Loucy (cell line): ENCODE data around the gene KCNN3.

Experiments
- H2AFZ ChIP-seq: fragments of 200-600 bp; sonication (generic); 2 replicates; pipeline ENCODE4 v1.6.0; 2016; ENCODE audit warnings: antibody characterized with exemption, mild to moderate bottlenecking, low read length, moderate library complexity
- H3F3A ChIP-seq: fragments of 200-600 bp; 2 replicates; pipeline ENCODE4 v1.6.0; 2016; ENCODE audit warnings: antibody characterized with exemption, low read depth, mild to moderate bottlenecking
- H3K27me3 ChIP-seq: fragments of 200-600 bp; sonication (generic); 2 replicates; pipeline ENCODE4 v1.6.1; 2014; ENCODE audit warnings: low read length, mild to moderate bottlenecking; ENCODE audit not compliant: insufficient read depth, poor library complexity, severe bottlenecking
- H3K36me3 ChIP-seq: fragments of 200-600 bp; sonication (generic); 2 replicates; pipeline ENCODE4 v1.6.1; 2016; ENCODE audit warnings: low read length; ENCODE audit not compliant: insufficient read depth
- H3K4me1 ChIP-seq: fragments of 200-600 bp; sonication (generic); 2 replicates; pipeline ENCODE4 v1.5.1; 2014; ENCODE audit warnings: low read length, mild to moderate bottlenecking; ENCODE audit not compliant: insufficient read depth, poor library complexity, severe bottlenecking
- H3K4me2 ChIP-seq: fragments of 200-600 bp; sonication (generic); 2 replicates; pipeline ENCODE4 v1.6.0; 2014; ENCODE audit warnings: antibody characterized with exemption, low read length, low read depth, mild to moderate bottlenecking; ENCODE audit not compliant: poor library complexity, severe bottlenecking
- H3K4me3 ChIP-seq: fragments of 200-600 bp; sonication (generic); 2 replicates; pipeline ENCODE4 v1.5.1; 2014; ENCODE audit warnings: low read length, mild to moderate bottlenecking, mixed read lengths; ENCODE audit not compliant: poor library complexity, severe bottlenecking
- H3K79me2 ChIP-seq: fragments of 200-600 bp; sonication (generic); 2 replicates; pipeline ENCODE4 v1.6.1; 2014; ENCODE audit warnings: low read length; ENCODE audit not compliant: insufficient read depth
- H3K9ac ChIP-seq: fragments of 200-600 bp; sonication (generic); 2 replicates; pipeline ENCODE4 v1.6.0; 2014; ENCODE audit warnings: mild to moderate bottlenecking, low read depth, low read length, moderate library complexity; ENCODE audit not compliant: poor library complexity, severe bottlenecking
- H3K9me2 ChIP-seq: fragments of 200-600 bp; sonication (generic); replicated peaks from 2 replicates; pipeline ENCODE4 v1.6.1; 2016; ENCODE audit warnings: low read depth, low read length, mixed read lengths
- H3K9me3 ChIP-seq: fragments of 200-600 bp; sonication (generic); 2 replicates; pipeline ENCODE4 v1.6.1; 2014; ENCODE audit warnings: mild to moderate bottlenecking, antibody characterized with exemption, low read length, low read depth; ENCODE audit not compliant: insufficient read depth
- H4K20me1 ChIP-seq: fragments of 200-600 bp; sonication (generic); 2 replicates; pipeline ENCODE4 v1.6.0; 2014; ENCODE audit warnings: antibody characterized with exemption, low read length, mild to moderate bottlenecking; ENCODE audit not compliant: insufficient read depth, poor library complexity, severe bottlenecking
- EZH2phosphoT487 ChIP-seq: fragments of 200-600 bp; IDR thresholded peaks from 2 replicates; pipeline ENCODE4 v1.6.1; 2018; ENCODE audit warnings: antibody characterized with exemption, mild to moderate bottlenecking, moderate library complexity, borderline replicate concordance
- TF ChIP-seq, protein P1 (sequence below): fragments of 200-600 bp; sonication (generic); conservative IDR thresholded peaks from 2 replicates; pipeline ENCODE4 v1.5.1; 2014; ENCODE audit warnings: mild to moderate bottlenecking, antibody characterized with exemption, low read length

The KCNN3 gene

DNA sequence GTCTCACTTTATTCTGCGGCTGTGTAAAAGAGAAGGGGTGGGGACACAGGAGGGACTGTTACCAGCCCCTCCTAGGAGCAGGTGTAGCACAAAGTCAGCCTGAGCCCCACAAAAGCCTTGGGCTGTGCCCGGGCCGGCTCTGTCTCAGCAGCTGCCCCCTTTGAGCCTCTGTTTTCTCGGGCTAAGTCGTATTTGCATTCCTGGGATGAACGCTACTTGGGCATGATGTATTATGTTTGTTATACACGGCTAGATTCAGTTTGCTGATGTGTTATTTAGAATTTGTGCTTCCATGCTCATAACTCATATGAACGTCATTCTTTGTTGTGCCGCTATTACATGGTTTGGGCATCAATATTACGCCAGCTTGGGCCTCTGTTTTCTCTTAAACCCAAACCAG, 47.8 kb downstream of the KCNN3 start:
- Histone ChIP-seq H3K4me3 (no peak overlapping the region), H3K27me3 (no peaks in the 10 kb centered on the region), H3K9ac (no peak overlapping the region), H3K4me2 (no peak overlapping the region), H3K9me3 (no peaks in the 10 kb centered on the region), H3K79me2 (no peaks in the 10 kb centered on the region), H2AFZ (no peak overlapping the region), H3K9me2 (no peaks in the 10 kb centered on the region), H3F3A (no peaks in the 10 kb centered on the region), H4K20me1 (no peaks in the 10 kb centered on the region), H3K36me3 (no peaks in the 10 kb centered on the region), H3K4me1 (peaks cover 9% of the 10 kb centered on the region)
- no peak for TF ChIP-seq EZH2phosphoT487
- TF ChIP-seq, protein P1, sequence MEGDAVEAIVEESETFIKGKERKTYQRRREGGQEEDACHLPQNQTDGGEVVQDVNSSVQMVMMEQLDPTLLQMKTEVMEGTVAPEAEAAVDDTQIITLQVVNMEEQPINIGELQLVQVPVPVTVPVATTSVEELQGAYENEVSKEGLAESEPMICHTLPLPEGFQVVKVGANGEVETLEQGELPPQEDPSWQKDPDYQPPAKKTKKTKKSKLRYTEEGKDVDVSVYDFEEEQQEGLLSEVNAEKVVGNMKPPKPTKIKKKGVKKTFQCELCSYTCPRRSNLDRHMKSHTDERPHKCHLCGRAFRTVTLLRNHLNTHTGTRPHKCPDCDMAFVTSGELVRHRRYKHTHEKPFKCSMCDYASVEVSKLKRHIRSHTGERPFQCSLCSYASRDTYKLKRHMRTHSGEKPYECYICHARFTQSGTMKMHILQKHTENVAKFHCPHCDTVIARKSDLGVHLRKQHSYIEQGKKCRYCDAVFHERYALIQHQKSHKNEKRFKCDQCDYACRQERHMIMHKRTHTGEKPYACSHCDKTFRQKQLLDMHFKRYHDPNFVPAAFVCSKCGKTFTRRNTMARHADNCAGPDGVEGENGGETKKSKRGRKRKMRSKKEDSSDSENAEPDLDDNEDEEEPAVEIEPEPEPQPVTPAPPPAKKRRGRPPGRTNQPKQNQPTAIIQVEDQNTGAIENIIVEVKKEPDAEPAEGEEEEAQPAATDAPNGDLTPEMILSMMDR, result no peak

DNA sequence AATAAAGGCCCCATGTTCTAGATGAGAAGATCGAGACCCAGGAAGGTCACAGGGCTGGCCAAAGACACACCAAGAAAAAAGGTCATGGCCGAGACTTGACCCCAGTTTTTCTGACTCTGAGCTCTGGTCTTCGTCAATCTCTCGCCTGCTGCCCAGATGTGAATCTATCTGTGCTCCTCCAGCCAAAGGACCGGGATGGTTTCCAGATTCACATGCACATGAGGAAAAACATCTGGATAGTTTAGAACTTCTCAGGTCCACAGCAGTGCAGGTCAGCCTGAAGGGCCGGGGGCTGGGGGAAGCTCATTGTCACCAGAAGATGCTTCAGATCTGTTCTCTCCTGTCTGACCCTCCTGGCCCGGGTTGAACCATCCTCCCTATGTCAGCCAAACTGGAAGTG, 49.0 kb downstream of the KCNN3 start:
- Histone ChIP-seq H2AFZ (no peak overlapping the region), H3K27me3 (no peaks in the 10 kb centered on the region), H3F3A (no peaks in the 10 kb centered on the region), H3K9me3 (no peaks in the 10 kb centered on the region), H3K9me2 (no peaks in the 10 kb centered on the region), H3K4me3 (no peak overlapping the region), H3K79me2 (no peaks in the 10 kb centered on the region), H4K20me1 (no peaks in the 10 kb centered on the region), H3K9ac (no peak overlapping the region), H3K36me3 (no peaks in the 10 kb centered on the region), H3K4me2 (no peak overlapping the region), H3K4me1 (peaks cover 11% of the 10 kb centered on the region)
- TF ChIP-seq, protein P1, result no peak
- TF ChIP-seq EZH2phosphoT487, result no peak

DNA sequence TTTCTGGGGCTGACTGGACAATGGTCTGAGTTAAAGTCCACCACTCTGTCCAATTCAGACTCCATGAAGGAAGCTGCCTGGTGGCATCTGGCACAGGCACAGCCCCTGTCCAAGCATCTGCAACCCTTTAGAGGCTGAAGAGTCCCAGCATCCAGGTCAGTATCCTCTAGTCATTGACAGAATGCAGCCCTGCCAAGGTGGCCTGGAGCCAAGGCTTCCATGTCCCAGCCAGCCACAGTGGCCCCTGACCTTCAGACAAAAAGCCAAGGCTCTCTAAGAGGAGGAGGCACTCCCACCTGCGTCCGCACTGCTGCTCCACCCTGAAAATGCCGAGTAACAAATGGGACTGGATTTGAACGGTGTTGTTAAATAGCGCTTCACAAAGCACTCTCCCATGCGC, 49.4 kb downstream of the KCNN3 start:
- Histone ChIP-seq H3K4me3 (no peak overlapping the region), H3K9me3 (no peaks in the 10 kb centered on the region), H3K27me3 (no peaks in the 10 kb centered on the region), H3K4me2 (no peak overlapping the region), H3K9ac (no peak overlapping the region), H3K79me2 (no peaks in the 10 kb centered on the region), H2AFZ (0 out of 2 replicates have a peak overlapping the region, but pooled peaks have one; percentile 14), H3K4me1 (peaks cover 15% of the 10 kb centered on the region), H3K9me2 (no peaks in the 10 kb centered on the region), H3F3A (no peaks in the 10 kb centered on the region), H3K36me3 (no peaks in the 10 kb centered on the region), H4K20me1 (no peaks in the 10 kb centered on the region)
- TF ChIP-seq, protein P1, result no peak
- no peak for TF ChIP-seq EZH2phosphoT487
